SK-N-MC (cell line): Measurements from ENCODE around the gene ZBTB3.

Experiments
- EZH2 ChIP-seq: fragments of 200-600 bp; sonication (generic); IDR thresholded peaks from one replicate; pipeline ENCODE4 v1.6.1; 2017; ENCODE audit warnings: antibody characterized with exemption
- FOXP2 ChIP-seq: optimal IDR thresholded peaks from 2 replicates; pipeline ENCODE3; 2011; ENCODE audit warnings: mild to moderate bottlenecking, moderate library complexity; ENCODE audit not compliant: insufficient read depth; ENCODE audit errors: extremely low read length, control extremely low read depth
- POLR2AphosphoS5 ChIP-seq: IDR thresholded peaks from 2 replicates; pipeline ENCODE4 v1.6.1; 2012; ENCODE audit warnings: mild to moderate bottlenecking, low read depth, low read length, borderline replicate concordance

DNA sequence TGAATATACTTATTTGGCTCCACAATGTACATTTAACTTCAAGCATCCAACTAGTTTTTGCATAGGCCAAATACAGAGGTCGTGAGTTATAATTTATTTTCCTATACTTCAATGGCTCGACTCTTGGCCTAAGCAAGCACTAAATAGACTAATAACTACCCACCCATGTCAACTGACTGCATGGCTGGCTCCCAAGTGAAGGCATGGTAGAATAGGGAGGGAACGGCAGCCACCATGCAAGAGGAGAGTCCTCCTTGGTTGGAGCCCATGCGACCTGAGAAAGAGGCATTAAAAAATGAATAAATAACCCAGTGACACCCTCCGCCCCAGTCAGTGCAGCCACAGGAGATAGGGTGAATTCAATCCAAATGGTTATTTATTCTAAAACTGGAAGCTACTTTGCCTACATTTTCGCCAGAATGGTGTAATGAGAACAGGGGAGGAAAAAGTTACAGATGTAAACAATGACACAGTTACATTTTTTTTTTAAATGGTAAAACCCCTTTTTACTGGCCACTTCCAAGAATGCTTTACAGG is 41.6 kb downstream of the ZBTB3 start:
- no peak for TF ChIP-seq POLR2AphosphoS5
- no peak for TF ChIP-seq EZH2
- TF ChIP-seq FOXP2: no peak
